OCI-LY7 (cell line): ENCODE measurements around the gene TEKT5.

Experiments
- CTCF ChIP-seq: fragments of 200-600 bp; sonication (generic); conservative IDR thresholded peaks from 2 replicates; pipeline ENCODE4 v1.5.1; 2014; ENCODE audit warnings: mild to moderate bottlenecking, antibody characterized with exemption, low read length, moderate library complexity, mixed read lengths
- EZH2phosphoT487 ChIP-seq: fragments of 200-600 bp; sonication (generic); IDR thresholded peaks from 2 replicates; pipeline ENCODE4 v1.6.1; 2018; ENCODE audit warnings: low read depth, borderline replicate concordance, mild to moderate bottlenecking, mixed run types, antibody characterized with exemption, low read length, moderate library complexity, mixed read lengths

- TF ChIP-seq EZH2phosphoT487 (no peak), CTCF (no peak)
These were observed 48.5 kb downstream of the TEKT5 start for GRCh38 chr16:10646228-10646580.
